ENCODE measurements around the gene NXPE3.

GRCh38 chr3:101824702-101825101 is 45.7 kb downstream of the NXPE3 start:
- TF ChIP-seq POLR2AphosphoS5 (IDR thresholded peaks at IDR 0.05; ENCODE audit: low read depth, low read length) (no peak), POLR2A (IDR thresholded peaks at IDR 0.05; ENCODE audit: low read depth, low read length) (no peak), TAF1 (IDR thresholded peaks at IDR 0.05; ENCODE audit: borderline replicate concordance, low read depth, low read length) (no peak)
